GM13977 (cell line): ENCODE results near the gene OR6C6.
"Not testable (repeated sequence)": the region's sequence is repeated elsewhere in the genome, so short reads cannot be mapped to it uniquely, and the experiment has no call there.

Experiments used
- DNase-seq: peaks from one replicate; pipeline ENCODE4 v3.0.0; 2012; ENCODE audit warnings: low spot score
- in situ Hi-C: fragments of 300-500 bp; cut with MboI; formaldehyde crosslinking; loops from one replicate; pipeline ENCODE4 v1.12.0; 2022; ENCODE audit warnings: low sequenced_read_pairs, low pct_unique_long_range_greater_than_20kb, mixed read lengths, inconsistent platforms; ENCODE audit not compliant: unreplicated experiment
- TF ChIP-seq, protein P1 (sequence below): IDR thresholded peaks from 2 replicates; pipeline ENCODE4 v1.5.1; 2012; ENCODE audit warnings: mild to moderate bottlenecking, control low read depth; ENCODE audit not compliant: insufficient read depth; ENCODE audit errors: extremely low read depth, missing control alignments

OR6C6 gene

DNA sequence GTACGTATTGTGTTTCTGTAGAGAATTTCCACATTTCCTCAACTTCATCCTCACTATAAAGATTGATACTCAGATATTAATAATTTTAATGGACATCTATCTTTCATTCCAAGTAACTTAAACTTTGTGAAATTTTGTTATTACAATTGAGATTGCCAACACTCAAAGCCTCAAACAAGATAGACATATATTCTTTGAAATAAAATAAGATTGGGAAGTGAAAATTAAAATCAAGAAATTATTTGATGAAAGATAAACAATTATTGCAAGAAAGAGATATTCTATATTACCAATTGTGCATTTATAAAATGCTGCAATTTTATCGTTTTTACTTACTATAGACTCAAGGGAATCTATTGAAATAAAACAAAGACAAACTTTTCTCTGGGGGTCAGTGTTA lies at the start of gene OR6C6:
Gene OR6C6 (minus strand): TSS at position 101 of the 400 bp plus-strand sequence. CDS start 1,337 bp downstream, outside the sequence.
- TF ChIP-seq, protein P1, sequence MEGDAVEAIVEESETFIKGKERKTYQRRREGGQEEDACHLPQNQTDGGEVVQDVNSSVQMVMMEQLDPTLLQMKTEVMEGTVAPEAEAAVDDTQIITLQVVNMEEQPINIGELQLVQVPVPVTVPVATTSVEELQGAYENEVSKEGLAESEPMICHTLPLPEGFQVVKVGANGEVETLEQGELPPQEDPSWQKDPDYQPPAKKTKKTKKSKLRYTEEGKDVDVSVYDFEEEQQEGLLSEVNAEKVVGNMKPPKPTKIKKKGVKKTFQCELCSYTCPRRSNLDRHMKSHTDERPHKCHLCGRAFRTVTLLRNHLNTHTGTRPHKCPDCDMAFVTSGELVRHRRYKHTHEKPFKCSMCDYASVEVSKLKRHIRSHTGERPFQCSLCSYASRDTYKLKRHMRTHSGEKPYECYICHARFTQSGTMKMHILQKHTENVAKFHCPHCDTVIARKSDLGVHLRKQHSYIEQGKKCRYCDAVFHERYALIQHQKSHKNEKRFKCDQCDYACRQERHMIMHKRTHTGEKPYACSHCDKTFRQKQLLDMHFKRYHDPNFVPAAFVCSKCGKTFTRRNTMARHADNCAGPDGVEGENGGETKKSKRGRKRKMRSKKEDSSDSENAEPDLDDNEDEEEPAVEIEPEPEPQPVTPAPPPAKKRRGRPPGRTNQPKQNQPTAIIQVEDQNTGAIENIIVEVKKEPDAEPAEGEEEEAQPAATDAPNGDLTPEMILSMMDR, result no peak
- in situ Hi-C loops, result no loop called here
- no peak for DNase-seq

GRCh38 chr12:55336002-55336401 lies 39.6 kb upstream of the OR6C6 start:
- DNase-seq, result no peak
- TF ChIP-seq, protein P1, result no peak
- in situ Hi-C loops, result no loop called here

DNA sequence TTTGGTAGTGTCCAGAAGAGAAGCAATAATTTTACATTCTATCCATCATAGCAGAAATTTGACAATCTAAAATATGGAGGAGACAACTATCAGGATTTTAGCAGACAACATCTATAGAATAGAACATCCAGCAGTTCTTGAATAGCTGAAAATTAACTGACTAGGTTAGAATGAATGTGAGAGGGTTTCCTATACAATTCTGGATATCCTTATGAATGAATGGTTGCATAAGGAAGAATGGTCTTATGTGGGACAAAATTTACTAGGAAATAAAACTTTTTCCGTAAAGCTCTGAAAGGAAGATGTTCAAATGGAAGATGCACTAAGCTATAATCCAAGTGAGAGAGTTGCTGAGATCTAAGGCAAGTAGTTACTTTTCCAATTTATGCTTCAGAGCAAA lies 34.1 kb upstream of the OR6C6 start, which contains the start of gene OR6C3:
Gene OR6C3 (plus strand): TSS at position 301 of the 400 bp plus-strand sequence. CDS start 955 bp downstream, outside the sequence.
- DNase-seq, result no peak

GRCh38 chr12:55325801-55326200 lies 29.4 kb upstream of the OR6C6 start:
- in situ Hi-C loops, DNase-seq: not testable (repeated sequence)

More for the DNA sequence above, 34.1 kb upstream of the OR6C6 start, which contains the start of gene OR6C3:
- TF ChIP-seq, protein P1, result no peak
- in situ Hi-C loops, result no loop called here

GRCh38 chr12:55320201-55320600 lies 23.8 kb upstream of the OR6C6 start:
- in situ Hi-C loops, result no loop called here
- TF ChIP-seq, protein P1, result no peak
- DNase-seq, result no peak

GRCh38 chr12:55314043-55314442 lies 17.7 kb upstream of the OR6C6 start, which contains the start of gene OR6C1:
TSS of gene OR6C1 (plus strand) at chr12:55314343. CDS start at chr12:55320600, 6,257 bp downstream.
- TF ChIP-seq, protein P1, result no peak
- in situ Hi-C loops, result no loop called here

DNA sequence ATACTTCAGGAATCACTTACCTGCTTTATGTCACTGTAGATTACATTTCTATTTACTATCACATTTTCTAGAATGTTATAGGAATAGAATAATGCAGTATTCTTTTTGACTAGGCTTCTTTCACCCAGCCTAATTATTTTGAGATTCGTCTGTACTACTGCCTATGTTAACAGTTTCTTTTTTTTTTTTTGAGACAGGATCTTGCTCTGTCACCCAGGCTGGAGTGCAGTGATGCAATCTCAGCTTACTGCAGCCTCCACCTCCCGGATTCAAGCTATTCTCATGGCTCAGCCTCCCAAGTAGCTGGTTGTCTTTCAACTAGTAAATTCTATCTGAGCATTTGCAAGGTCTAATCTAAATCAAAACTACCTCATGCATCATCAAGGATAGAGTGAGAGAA lies 6.4 kb downstream of the OR6C6 start:
- TF ChIP-seq, protein P1, result no peak
- no peak for DNase-seq
- in situ Hi-C loops, result no loop called here

More at GRCh38 chr12:55314043-55314442, 17.7 kb upstream of the OR6C6 start, which contains the start of gene OR6C1:
- no peak for DNase-seq
